Neuronal stem cell (in vitro differentiated cells): ENCODE measurements around the gene TBC1D16.

Experiments used
- DNase-seq: peaks from one replicate; pipeline ENCODE4 v3.0.0-alpha.2; 2013; ENCODE audit warnings: low spot score
- H2AFZ ChIP-seq: one replicate; pipeline ENCODE4 v1.6.1; 2013; ENCODE audit warnings: mild to moderate bottlenecking, low read length, inconsistent platforms
- H2AK5ac ChIP-seq: 2 replicates; pipeline ENCODE4 v1.6.1; 2013; ENCODE audit warnings: low read depth, mild to moderate bottlenecking, inconsistent platforms, low read length, moderate library complexity, mixed read lengths
- H2BK120ac ChIP-seq: 2 replicates; pipeline ENCODE4 v1.6.1; 2013; ENCODE audit warnings: low read depth, mild to moderate bottlenecking, inconsistent platforms, low read length, moderate library complexity, mixed read lengths
- H2BK12ac ChIP-seq: one replicate; pipeline ENCODE4 v1.6.1; 2013; ENCODE audit warnings: low read length, inconsistent platforms
- H2BK15ac ChIP-seq: 2 replicates; pipeline ENCODE4 v1.6.1; 2013; ENCODE audit warnings: mild to moderate bottlenecking, low read length, inconsistent platforms, mixed read lengths
- H2BK5ac ChIP-seq: one replicate; pipeline ENCODE4 v1.6.1; 2013; ENCODE audit warnings: inconsistent platforms, mild to moderate bottlenecking, low read length, moderate library complexity
- H3K14ac ChIP-seq: one replicate; pipeline ENCODE4 v1.6.1; 2013; ENCODE audit warnings: low read length, inconsistent platforms
- H3K18ac ChIP-seq: 2 replicates; pipeline ENCODE4 v1.6.1; 2013; ENCODE audit warnings: low read length, inconsistent platforms
- H3K23ac ChIP-seq: 2 replicates; pipeline ENCODE4 v1.6.1; 2013; ENCODE audit warnings: low read depth, mild to moderate bottlenecking, mixed read lengths, low read length, inconsistent platforms; ENCODE audit not compliant: poor library complexity
- H3K27ac ChIP-seq: replicated peaks from 3 replicates; pipeline ENCODE4 v1.5.1; 2013; ENCODE audit warnings: low read length, inconsistent platforms
- H3K27me3 ChIP-seq, 3 experiments: 2 replicates each; pipeline ENCODE4 v1.6.1; 2013; ENCODE audit warnings: low read length in 3 of 3, mild to moderate bottlenecking in 2 of 3, inconsistent platforms in 1 of 3, low read depth in 1 of 3, mixed read lengths in 1 of 3, moderate library complexity in 1 of 3; ENCODE audit not compliant: control insufficient read depth in 3 of 3, insufficient read depth in 3 of 3
- H3K36me3 ChIP-seq, 2 donors: replicated peaks in 1 of 2; 2 replicates each; pipeline ENCODE4 v1.6.1; 2013; ENCODE audit warnings: low read length in 2 of 2; ENCODE audit not compliant: control insufficient read depth in 2 of 2, insufficient read depth in 2 of 2
- H3K4ac ChIP-seq: 2 replicates; pipeline ENCODE4 v1.6.1; 2013; ENCODE audit warnings: inconsistent platforms, mild to moderate bottlenecking, low read length, moderate library complexity
- H3K4me1 ChIP-seq, 2 donors: 1 replicate in 1 of 2; 2 replicates in 1 of 2; pipeline ENCODE4 v1.6.1; 2013; ENCODE audit warnings: low read length in 2 of 2, low read depth in 1 of 2; ENCODE audit not compliant: control insufficient read depth in 2 of 2, insufficient read depth in 1 of 2
- H3K4me2 ChIP-seq: one replicate; pipeline ENCODE4 v1.6.1; 2013; ENCODE audit warnings: mild to moderate bottlenecking, low read length, inconsistent platforms; ENCODE audit not compliant: insufficient read depth, poor library complexity, severe bottlenecking
- H3K4me3 ChIP-seq, 2 donors: 2 replicates each; pipeline ENCODE4 v1.5.1; 2013; ENCODE audit warnings: low read length in 2 of 2, mild to moderate bottlenecking in 2 of 2, inconsistent platforms in 1 of 2, moderate library complexity in 1 of 2
- H3K79me1 ChIP-seq: one replicate; pipeline ENCODE4 v1.6.1; 2013; ENCODE audit warnings: low read depth, mild to moderate bottlenecking, inconsistent platforms, low read length, moderate library complexity
- H3K9ac ChIP-seq: one replicate; pipeline ENCODE4 v1.6.1; 2013; ENCODE audit warnings: mild to moderate bottlenecking, low read depth, low read length, inconsistent platforms; ENCODE audit not compliant: poor library complexity
- H3K9me3 ChIP-seq, 2 donors: replicated peaks in 1 of 2; 2 replicates each; pipeline versions ENCODE3 to v1.6.1; 2013; ENCODE audit warnings: low read length in 2 of 2, mild to moderate bottlenecking in 2 of 2, inconsistent platforms in 1 of 2, low read depth in 1 of 2, mixed read lengths in 1 of 2, moderate library complexity in 1 of 2; ENCODE audit not compliant: control insufficient read depth in 2 of 2, insufficient read depth in 1 of 2
- H4K8ac ChIP-seq: one replicate; pipeline ENCODE4 v1.6.1; 2013; ENCODE audit warnings: low read depth, mild to moderate bottlenecking, inconsistent platforms, low read length, moderate library complexity
- H4K91ac ChIP-seq: one replicate; pipeline ENCODE4 v1.6.1; 2013; ENCODE audit warnings: low read length, low read depth, mild to moderate bottlenecking, inconsistent platforms; ENCODE audit not compliant: poor library complexity
- WGBS, 2 donors: extraction: QIAGEN DNeasy Blood & Tissue Kit; methylation state at CpG; one replicate each; pipeline ENCODE4 v1.1.7; 2013; ENCODE audit warnings: missing lambda C conversion rate in 2 of 2, mixed read lengths in 1 of 2; ENCODE audit not compliant: insufficient read length in 2 of 2, insufficient replicate concordance in 1 of 2; ENCODE audit errors: extremely low coverage in 2 of 2; 5-methylcytosine and 5-hydroxymethylcytosine counted together

TBC1D16 gene

DNA sequence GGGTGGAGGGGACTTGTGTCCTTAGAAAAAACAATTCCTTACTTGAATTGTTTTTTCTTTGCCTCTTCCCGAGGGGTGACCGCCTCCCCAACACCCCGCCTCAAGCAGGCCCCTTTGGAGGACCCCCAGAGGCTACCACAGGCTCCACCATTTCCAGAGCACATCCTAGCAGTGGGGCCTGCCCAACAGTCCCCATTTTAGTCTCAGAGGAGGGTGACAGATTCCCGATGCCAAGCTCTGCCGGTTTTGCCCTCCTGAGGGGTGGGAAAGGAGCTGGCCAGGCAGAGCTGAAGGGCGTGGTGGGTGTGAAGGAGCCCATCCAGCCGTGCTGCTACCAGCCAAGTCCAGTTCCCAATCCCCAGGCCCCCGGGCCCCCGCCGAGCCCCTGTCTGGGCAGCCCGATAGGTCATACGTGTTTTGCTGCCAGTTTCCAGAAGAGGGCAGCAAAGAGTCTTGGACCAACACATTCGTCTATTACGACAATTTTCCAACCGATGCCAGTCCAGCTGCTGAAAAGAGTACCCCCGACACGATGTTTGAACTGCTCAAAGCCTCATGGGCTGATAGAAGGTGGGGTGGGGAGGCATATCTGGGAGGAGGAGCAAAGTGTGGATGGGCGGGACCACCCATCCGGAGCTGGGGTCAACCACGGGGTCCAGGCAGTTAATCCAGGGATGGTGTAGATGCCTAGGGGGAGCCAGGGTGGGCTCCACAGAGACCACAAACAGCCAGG lies 46.9 kb upstream of the TBC1D16 start:
- H3K9me3 ChIP-seq = peaks cover 0 to 3% of the 10 kb centered on the region in 2 donors
- peaks cover 0 to 5% of the 10 kb centered on the region in 2 donors for H3K36me3 ChIP-seq
- peak overlapping the region; percentile 61 for H2BK5ac ChIP-seq
- no peak overlapping the region for H3K4me3 ChIP-seq
- H4K8ac ChIP-seq = no peak overlapping the region
- H3K27me3 ChIP-seq = no peaks in the 10 kb centered on the region
- no peak overlapping the region for H3K9ac ChIP-seq
- H3K4me2 ChIP-seq = no peak overlapping the region
- peak; percentile 73 for DNase-seq
- no peak overlapping the region for H3K27ac ChIP-seq
- H3K79me1 ChIP-seq = no peaks in the 10 kb centered on the region
- peak overlapping the region; percentile 88 for H2AFZ ChIP-seq
- no peak overlapping the region for H4K91ac ChIP-seq
- H2AK5ac ChIP-seq = peak overlapping the region; percentile 97
- peaks cover 4 to 6% of the 10 kb centered on the region in 2 donors for H3K4me1 ChIP-seq
- no CpG with 5 or more reads among the region's 20 CpGs for whole genome bisulfite sequencing, 2 donors
- H3K18ac ChIP-seq = peak overlapping the region; percentile 81
- H3K23ac ChIP-seq = no peak overlapping the region
- no peak overlapping the region for H3K4ac ChIP-seq
- no peak overlapping the region for H2BK120ac ChIP-seq
- no peak overlapping the region for H2BK12ac ChIP-seq
- H3K14ac ChIP-seq = no peak overlapping the region
- H2BK15ac ChIP-seq = no peak overlapping the region

DNA sequence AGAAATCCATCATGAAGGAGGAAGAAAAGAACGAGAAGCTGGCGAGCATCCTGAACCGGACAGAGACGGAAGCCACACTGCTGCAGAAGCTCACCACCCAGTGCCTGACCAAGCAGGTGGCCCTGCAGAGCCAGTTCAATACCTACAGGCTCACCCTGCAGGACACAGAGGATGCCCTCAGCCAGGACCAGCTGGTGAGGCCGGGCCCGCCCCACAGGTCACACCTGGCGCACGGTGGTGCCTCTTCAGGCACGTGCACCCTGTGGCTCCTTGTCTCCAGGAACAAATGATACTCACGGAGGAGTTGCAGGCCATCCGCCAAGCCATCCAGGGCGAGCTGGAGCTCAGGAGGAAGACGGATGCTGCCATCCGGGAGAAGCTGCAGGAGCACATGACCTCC lies 45.9 kb upstream of the TBC1D16 start:
- peaks cover 0 to 5% of the 10 kb centered on the region in 2 donors for H3K36me3 ChIP-seq
- peak overlapping the region in 1 of 2 donors; percentile 59 for H3K4me3 ChIP-seq
- no peak overlapping the region for H3K14ac ChIP-seq
- no peak overlapping the region for H4K8ac ChIP-seq
- peaks cover 0 to 7% of the 10 kb centered on the region in 2 donors for H3K9me3 ChIP-seq
- no peaks in the 10 kb centered on the region for H3K79me1 ChIP-seq
- no peak overlapping the region for H3K4me2 ChIP-seq
- no peak overlapping the region for H2BK120ac ChIP-seq
- no peak overlapping the region for H2BK12ac ChIP-seq
- no peak overlapping the region for H3K27ac ChIP-seq
- H2BK15ac ChIP-seq = peak overlapping the region; percentile 13
- H2AK5ac ChIP-seq = no peak overlapping the region
- no peak overlapping the region for H2AFZ ChIP-seq
- no peak overlapping the region for H3K4ac ChIP-seq
- no peak overlapping the region for H3K9ac ChIP-seq
- H4K91ac ChIP-seq = peak overlapping the region; percentile 79
- DNase-seq = no peak
- H3K4me1 ChIP-seq = peaks cover 4 to 6% of the 10 kb centered on the region in 2 donors
- WGBS, 2 donors = no CpG with 5 or more reads among the region's 14 CpGs
- H3K23ac ChIP-seq = peak overlapping the region; percentile 35
- H3K27me3 ChIP-seq = no peaks in the 10 kb centered on the region
- H2BK5ac ChIP-seq = peak overlapping the region; percentile 45
- no peak overlapping the region for H3K18ac ChIP-seq

DNA sequence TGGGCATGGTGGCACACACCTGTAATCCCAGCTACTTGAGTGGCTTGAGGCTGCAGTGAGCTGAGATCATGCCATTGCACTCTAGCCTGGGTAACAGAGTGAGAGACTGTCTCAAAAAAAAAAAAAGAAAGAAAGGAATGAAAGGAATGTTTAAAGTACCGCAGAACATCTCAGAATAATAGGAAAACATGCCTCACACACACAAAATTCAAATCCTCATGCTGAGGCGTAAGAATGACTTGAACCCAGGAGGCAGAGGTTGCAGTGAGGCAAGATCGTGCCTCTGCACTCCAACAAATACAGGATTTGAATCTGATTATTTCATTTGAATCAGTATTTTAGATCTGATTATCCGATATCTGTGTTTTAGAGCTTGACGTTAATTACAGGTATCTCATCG lies 44.4 kb upstream of the TBC1D16 start:
- Histone ChIP-seq H2AK5ac (no peak overlapping the region), H3K4me1 (peaks cover 4 to 6% of the 10 kb centered on the region in 2 donors), H3K14ac (no peak overlapping the region), H2BK15ac (no peak overlapping the region), H3K27me3 (no peaks in the 10 kb centered on the region), H2BK5ac (no peak overlapping the region), H2BK120ac (no peak overlapping the region), H4K91ac (no peak overlapping the region), H3K9ac (no peak overlapping the region), H3K18ac (no peak overlapping the region), H2AFZ (no peak overlapping the region), H3K4me3 (no peak overlapping the region), H3K9me3 (peaks cover 0 to 7% of the 10 kb centered on the region in 2 donors), H2BK12ac (no peak overlapping the region), H4K8ac (no peak overlapping the region), H3K23ac (no peak overlapping the region), H3K79me1 (no peaks in the 10 kb centered on the region), H3K36me3 (peaks cover 0 to 5% of the 10 kb centered on the region in 2 donors), H3K4ac (no peak overlapping the region), H3K27ac (no peak overlapping the region), H3K4me2 (no peak overlapping the region)
- WGBS, 2 donors = no CpG with 5 or more reads among the region's 6 CpGs
- DNase-seq = no peak

DNA sequence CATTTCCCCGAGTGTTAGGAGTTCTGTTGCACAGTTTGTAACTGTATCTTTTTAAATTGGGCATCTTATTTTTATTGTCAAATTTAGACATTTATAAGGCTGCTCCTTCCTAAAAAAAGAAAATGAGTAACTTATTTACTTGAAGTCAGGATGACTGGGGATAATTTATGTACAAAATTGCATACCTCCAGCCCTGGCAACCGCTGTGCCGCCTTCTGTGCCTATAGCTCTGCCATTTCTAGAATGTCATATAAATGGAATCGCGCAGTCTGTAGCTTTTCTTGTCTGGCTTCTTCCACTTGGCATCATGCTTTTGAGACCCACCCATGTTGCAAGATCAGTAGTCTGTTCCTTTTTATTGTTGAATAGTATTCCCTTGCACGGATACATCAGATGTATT lies 36.7 kb upstream of the TBC1D16 start:
- Histone ChIP-seq H2BK5ac (no peak overlapping the region), H3K79me1 (no peaks in the 10 kb centered on the region), H2AFZ (no peak overlapping the region), H3K27ac (no peak overlapping the region), H3K9me3 (peaks cover 0 to 3% of the 10 kb centered on the region in 2 donors), H3K9ac (no peak overlapping the region), H2BK120ac (no peak overlapping the region), H3K4me3 (no peak overlapping the region), H4K8ac (no peak overlapping the region), H2BK12ac (no peak overlapping the region), H2BK15ac (no peak overlapping the region), H4K91ac (no peak overlapping the region), H3K18ac (no peak overlapping the region), H3K14ac (no peak overlapping the region), H2AK5ac (no peak overlapping the region), H3K36me3 (peaks cover 1 to 4% of the 10 kb centered on the region in 2 donors), H3K4me1 (peaks cover 0 to 2% of the 10 kb centered on the region in 2 donors), H3K4me2 (no peak overlapping the region), H3K27me3 (no peaks in the 10 kb centered on the region), H3K4ac (no peak overlapping the region), H3K23ac (no peak overlapping the region)
- DNase-seq = no peak
- no CpG with 5 or more reads among the region's 6 CpGs for WGBS, 2 donors
